NCI-H510A treated with DMSO at 0.1 percent for 48 hours (cell line): ENCODE measurements around the gene PINK1.

Source experiments
- DNase-seq: peaks from one replicate; lab custom pipeline; 2025; lab: John Stamatoyannopoulos, UW

Gene PINK1

DNA sequence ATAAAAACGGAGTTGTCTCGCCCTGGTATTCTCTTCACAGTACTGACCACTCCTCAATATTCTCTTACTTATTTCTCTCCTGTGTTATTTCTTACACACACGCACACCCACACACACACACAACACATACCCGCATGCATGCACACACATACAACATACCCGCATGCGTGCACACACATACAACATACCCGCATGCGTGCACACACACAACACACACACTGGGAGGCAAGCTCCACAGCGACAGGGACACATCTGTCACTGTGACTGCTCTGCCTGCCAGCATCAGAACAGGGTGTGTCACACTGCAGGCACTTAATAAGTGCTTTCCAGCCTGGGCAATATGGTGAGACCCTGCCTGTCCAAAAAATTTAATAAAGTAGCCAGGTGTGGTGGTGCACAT lies 48.7 kb downstream of the PINK1 start:
- DNase-seq: no peak

- DNase-seq: peak; percentile 94
Observed at GRCh38 chr1:20682571-20683236, 49.4 kb downstream of the PINK1 start.

DNA sequence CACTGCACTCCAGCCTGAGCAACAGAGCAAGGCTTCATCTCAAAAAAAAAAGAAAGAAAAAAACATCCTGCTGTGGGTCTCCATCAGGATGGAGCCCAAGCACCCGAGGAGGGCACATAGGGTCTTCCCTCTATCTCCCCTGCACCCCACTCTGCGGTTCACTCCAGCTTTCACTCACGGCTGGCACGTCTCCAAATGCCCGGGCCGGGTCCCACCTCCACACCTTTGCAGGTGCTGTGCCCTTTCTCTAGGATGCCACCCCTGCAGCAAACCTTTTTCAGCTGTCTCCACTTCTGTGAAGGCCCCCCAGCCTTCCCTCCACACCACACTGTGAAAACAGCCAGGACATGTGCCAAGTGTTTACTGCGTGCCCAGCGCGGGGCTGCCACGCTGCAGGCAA lies 50.4 kb downstream of the PINK1 start:
- DNase-seq: no peak

GRCh38 chr1:20684050-20684620 lies 50.9 kb downstream of the PINK1 start:
- DNase-seq: no peak

DNA sequence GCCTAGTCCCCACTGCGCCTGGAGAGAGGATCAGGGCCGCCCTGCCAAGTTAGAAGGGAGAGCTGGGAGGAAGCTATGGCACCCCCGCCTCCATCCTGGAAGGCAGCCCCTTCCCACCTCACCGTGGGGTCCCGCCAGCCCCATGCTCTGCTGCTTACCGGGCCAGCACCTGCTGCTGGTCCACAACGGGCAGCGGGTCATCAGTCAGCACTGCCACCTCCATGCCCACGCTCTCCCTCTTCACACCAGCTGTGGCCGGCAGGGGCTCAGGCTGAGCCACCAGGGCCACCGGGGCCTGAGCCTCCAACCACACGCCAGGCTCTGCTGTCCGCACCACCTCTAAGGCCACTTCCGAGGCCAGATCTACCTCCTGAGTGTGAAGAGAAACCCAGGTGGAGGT lies 51.4 kb downstream of the PINK1 start:
- DNase-seq: no peak

DNA sequence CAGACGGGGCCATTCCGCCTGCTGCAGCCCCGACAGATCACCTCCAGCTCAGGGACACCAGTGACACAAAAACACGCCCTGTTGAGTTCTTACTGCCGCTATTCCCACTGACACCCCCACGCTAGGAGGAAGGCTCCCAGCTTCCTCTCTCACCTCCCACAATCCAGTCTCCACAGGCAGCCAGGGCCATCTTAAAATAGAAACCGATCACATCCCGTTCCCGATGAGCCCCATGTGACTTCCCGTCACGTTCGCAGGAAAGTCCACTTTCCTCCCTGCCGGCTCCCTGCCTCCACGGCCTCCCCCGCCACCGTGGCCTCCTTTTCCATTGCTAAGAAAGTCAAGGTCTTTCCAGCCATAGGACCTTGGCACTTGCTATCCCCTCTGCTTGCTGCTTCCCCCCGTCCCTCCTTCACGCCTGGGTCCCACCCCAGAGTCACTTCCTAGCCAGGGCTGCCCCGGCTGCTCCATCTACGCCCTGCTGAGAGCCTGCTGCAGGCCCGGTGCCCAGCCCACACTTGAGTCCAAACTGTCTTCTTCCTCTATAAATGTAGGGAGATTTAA lies 51.9 kb downstream of the PINK1 start:
- no peak for DNase-seq

DNA sequence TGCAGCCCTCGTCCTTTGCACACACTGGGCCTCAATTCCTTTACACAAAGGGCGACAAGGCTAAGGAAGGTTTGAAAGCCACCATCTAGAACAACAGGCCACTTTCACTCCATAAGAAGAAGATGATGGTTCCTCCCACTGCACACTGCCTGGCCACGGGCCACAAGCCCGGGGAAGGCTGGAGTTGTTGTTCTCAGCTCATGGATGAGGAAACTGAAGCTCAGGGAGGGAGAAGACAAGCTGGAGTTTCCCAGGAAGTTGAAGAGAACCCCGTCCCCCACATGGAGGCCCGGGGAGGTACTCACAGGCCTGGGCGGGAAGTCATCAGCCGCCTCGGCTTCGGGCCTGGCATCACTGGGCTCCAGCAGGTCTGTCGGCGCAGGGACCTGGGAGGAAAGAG lies 52.5 kb downstream of the PINK1 start:
- DNase-seq: no peak

DNA sequence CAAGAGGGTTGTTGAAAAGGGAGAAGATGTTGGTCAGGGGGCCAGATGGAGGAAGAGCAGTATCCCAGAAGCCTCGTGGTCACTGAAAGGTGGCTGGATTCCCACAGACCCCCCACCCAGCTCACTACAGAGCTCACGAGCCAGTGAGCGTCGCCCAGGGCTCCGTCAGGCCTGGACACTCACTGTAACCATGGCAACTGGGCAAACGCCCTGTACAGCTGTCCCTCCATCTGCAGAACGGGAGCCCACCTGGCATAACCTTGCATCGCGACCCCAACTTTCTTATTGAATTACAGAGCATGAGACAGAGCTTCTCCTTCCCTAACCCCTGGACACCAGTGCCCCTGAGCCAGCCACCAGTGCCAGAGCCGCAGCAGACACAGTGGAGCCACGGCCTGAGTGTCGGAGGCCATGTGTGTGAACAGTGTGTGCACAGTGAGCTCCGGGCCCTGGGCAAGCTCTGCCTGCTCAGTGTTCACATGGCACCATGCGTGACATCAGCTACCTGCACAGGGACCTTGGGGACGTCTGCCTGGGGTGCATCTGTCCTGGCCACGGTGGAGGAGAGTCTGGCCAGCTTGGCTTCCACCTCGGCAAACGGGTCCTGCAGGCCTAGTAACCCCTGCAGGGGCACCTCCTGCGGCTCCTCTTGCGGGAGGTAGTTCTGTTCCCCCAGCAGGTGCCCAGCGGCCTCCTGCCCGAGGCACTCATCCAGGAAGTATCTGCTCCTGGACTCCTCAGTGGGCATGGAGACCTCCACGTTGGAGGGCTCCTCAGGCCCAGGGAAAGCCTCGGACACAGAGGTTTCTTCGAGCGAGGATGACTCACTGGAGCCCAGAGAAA lies 53.8 kb downstream of the PINK1 start:
- no peak for DNase-seq

- no peak for DNase-seq
Observed at GRCh38 chr1:20689645-20690056, 56.4 kb downstream of the PINK1 start.

DNA sequence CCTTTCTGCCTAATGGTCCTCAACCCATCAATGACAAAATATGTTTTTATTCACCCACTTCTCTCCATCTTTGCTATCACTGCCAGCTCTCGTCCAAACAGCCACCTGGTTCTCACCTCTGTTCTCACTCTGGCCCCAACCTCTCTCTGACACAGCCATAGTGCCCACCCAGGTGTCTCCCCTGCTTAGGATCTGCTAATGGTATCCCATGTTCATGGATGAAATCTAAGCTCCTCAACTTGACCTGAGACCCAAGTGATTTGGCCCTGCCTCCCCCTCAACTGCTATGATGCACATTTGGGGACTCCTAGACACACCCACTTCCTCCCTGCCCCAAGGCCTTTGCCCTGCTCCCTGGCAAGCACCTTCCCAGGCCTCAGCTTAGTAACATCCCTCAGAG lies 58.6 kb downstream of the PINK1 start:
- DNase-seq: no peak

- DNase-seq: no peak
Observed at GRCh38 chr1:20693623-20694022, 60.4 kb downstream of the PINK1 start.

- no peak for DNase-seq
Observed at GRCh38 chr1:20695515-20695914, 62.3 kb downstream of the PINK1 start.

GRCh38 chr1:20696397-20697333 lies 63.4 kb downstream of the PINK1 start:
- peak; percentile 99 for DNase-seq

- DNase-seq: no peak
Observed at GRCh38 chr1:20697563-20697962, 64.3 kb downstream of the PINK1 start.

- DNase-seq: no peak
Observed at GRCh38 chr1:20698195-20698910, 65.1 kb downstream of the PINK1 start.

GRCh38 chr1:20699558-20699957 lies 66.3 kb downstream of the PINK1 start:
- DNase-seq: no peak

DNA sequence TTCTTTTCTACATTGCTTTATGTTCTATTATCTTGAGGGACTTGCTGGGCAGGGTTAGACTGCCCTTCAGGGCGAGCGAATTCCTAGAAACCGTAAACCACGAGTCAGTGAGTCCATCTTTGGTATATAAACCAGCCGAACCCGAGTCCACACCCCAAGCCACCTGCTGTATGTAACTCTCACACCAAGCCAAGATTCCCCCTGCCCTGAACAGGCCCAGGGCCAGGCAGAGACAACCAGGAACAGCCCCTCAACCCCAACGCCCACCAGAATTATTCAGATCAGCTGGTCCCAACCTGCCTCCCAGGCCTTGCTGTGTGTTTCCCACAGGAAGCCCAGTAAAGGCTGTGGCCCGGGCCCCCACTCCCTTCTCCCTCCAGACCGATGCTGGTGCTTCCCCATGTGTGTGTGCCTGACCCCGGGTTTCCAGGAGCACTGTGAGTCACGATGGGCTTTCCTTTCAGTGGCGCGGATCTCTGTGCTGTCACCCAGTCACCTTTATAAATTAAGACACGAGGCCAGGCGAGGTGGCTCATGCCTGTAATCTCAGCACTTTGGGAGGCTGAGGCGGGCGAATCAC lies 67.5 kb downstream of the PINK1 start:
- no peak for DNase-seq
